Caco-2 (cell line): Measurements from ENCODE around the gene MRO. TPM values are rescaled to one million over a fixed set of nuclear protein-coding genes. Genes with fewer than 3 reads are reported as not detected.

Source experiments
- BruUV-seq: library from RNA; stranded (reverse); fragments of 400-500 nt; replicated peaks from 2 replicates; lab custom pipeline; 2021; lab: Mats Ljungman, UMichigan
- CTCF ChIA-PET: fragments of 300-600 bp; sonication (Branson Sonifier 250); formaldehyde crosslinking; loops from one replicate; lab custom pipeline; 2022; ENCODE audit warnings: antibody characterized with exemption; lab: Charles Lee
- POLR2A ChIA-PET: fragments of 300-600 bp; sonication (Branson Sonifier 250); formaldehyde crosslinking; loops from one replicate; lab custom pipeline; 2022; ENCODE audit warnings: antibody characterized with exemption; lab: Charles Lee
- DNase-seq, 2 experiments: peaks; one replicate each; pipeline versions ENCODE4 v3.0.0 to v3.0.0-alpha.2; 2020 to 2022
- H3K27me3 ChIP-seq: replicated peaks from 2 replicates; pipeline ENCODE4 v1.6.0; 2011; ENCODE audit warnings: low read length; ENCODE audit not compliant: control insufficient read depth, insufficient read depth
- H3K36me3 ChIP-seq: 2 replicates; pipeline ENCODE4 v1.5.1; 2011; ENCODE audit warnings: low read length; ENCODE audit not compliant: control insufficient read depth, insufficient read depth
- H3K4me1 ChIP-seq: fragments of 250-450 bp; sonication (Bioruptor Pico); 2 replicates; pipeline ENCODE4 v1.5.1; 2020; ENCODE audit warnings: mild to moderate bottlenecking
- H3K4me3 ChIP-seq: 2 replicates; pipeline ENCODE4 v1.5.1; 2011; ENCODE audit warnings: low read depth, mild to moderate bottlenecking, control low read depth, low read length
- H3K9me3 ChIP-seq: fragments of 250-450 bp; sonication (Bioruptor Pico); 2 replicates; pipeline ENCODE4 v1.5.1; 2020; ENCODE audit warnings: mild to moderate bottlenecking, moderate library complexity
- H3K27ac Mint-ChIP-seq: one replicate; pipeline ENCODE4 v1.8.0; 2022; ENCODE audit warnings: mixed read lengths; ENCODE audit not compliant: unreplicated experiment
- H3K27me3 Mint-ChIP-seq: one replicate; pipeline ENCODE4 v1.8.0; 2022; ENCODE audit warnings: mixed read lengths; ENCODE audit not compliant: insufficient read depth, unreplicated experiment
- H3K36me3 Mint-ChIP-seq: one replicate; pipeline ENCODE4 v1.8.0; 2022; ENCODE audit warnings: mild to moderate bottlenecking, mixed read lengths; ENCODE audit not compliant: insufficient read depth, unreplicated experiment
- H3K4me1 Mint-ChIP-seq: one replicate; pipeline ENCODE4 v1.8.0; 2022; ENCODE audit warnings: low read depth, mixed read lengths; ENCODE audit not compliant: unreplicated experiment
- H3K4me3 Mint-ChIP-seq: one replicate; pipeline ENCODE4 v1.8.0; 2022; ENCODE audit warnings: mild to moderate bottlenecking, moderate library complexity, mixed read lengths; ENCODE audit not compliant: unreplicated experiment
- H3K9me3 Mint-ChIP-seq: one replicate; pipeline ENCODE4 v1.8.0; 2022; ENCODE audit warnings: mixed read lengths; ENCODE audit not compliant: unreplicated experiment
- intact Hi-C: fragments of 100-400 bp; cut with micrococcal nuclease; formaldehyde crosslinking; loops from one replicate; pipeline ENCODE4 v1.10.0; 2022; ENCODE audit not compliant: unreplicated experiment
- total RNA-seq: library from RNA; stranded (reverse); gene quantifications from 2 replicates; pipeline ENCODE4 v1.2.3, GENCODE V29; 2022
- TF ChIP-seq, protein P1 (sequence below), 2 experiments: fragments of 200-600 bp in 1 of 2; IDR thresholded peaks; 1 replicate in 1 of 2; 2 replicates in 1 of 2; pipeline versions ENCODE4 v1.5.1 to v1.8.0; 2011 to 2022; ENCODE audit warnings: antibody characterized with exemption in 1 of 2, control low read depth in 1 of 2, inconsistent platforms in 1 of 2, low read depth in 1 of 2, low read length in 1 of 2, mild to moderate bottlenecking in 1 of 2, moderate library complexity in 1 of 2; ENCODE audit not compliant: insufficient read depth in 1 of 2, severe bottlenecking in 1 of 2, unreplicated experiment in 1 of 2

Gene MRO
- total RNA-seq, 1 experiment from 2014 or later: not detected

DNA sequence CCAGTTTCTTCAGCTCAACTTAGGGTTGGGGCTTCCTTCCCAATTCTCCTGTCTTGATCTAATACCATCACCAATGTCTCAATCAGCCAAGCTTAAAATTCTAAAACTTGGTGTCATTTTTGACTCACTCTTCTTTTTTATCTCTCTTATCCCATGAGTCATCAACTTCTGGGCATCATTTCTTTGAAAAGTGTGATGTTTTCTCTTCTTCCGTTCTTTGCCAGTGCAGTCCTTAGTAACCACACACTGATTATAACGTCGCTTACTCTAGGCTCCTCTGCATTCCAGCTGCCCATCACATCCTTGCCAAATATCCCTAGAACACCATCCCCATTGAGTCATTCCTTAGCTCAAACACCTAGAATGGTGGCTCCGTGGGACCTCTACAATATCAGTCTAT is 27.4 kb upstream of the MRO start:
- H3K9me3 Mint-ChIP-seq: peaks cover under 1% of the 10 kb centered on the region
- DNase-seq: no peak
- ChIA-PET POLR2A (no interaction called here), CTCF (no interaction called here)
- H3K4me1 Mint-ChIP-seq: no peaks in the 10 kb centered on the region
- Histone ChIP-seq H3K36me3 (no peaks in the 10 kb centered on the region), H3K4me3 (no peak overlapping the region), H3K4me1 (no peaks in the 10 kb centered on the region), H3K9me3 (no peaks in the 10 kb centered on the region), H3K27me3 (no peaks in the 10 kb centered on the region)
- no TSS peak for BruUV-seq
- TF ChIP-seq, protein P1, sequence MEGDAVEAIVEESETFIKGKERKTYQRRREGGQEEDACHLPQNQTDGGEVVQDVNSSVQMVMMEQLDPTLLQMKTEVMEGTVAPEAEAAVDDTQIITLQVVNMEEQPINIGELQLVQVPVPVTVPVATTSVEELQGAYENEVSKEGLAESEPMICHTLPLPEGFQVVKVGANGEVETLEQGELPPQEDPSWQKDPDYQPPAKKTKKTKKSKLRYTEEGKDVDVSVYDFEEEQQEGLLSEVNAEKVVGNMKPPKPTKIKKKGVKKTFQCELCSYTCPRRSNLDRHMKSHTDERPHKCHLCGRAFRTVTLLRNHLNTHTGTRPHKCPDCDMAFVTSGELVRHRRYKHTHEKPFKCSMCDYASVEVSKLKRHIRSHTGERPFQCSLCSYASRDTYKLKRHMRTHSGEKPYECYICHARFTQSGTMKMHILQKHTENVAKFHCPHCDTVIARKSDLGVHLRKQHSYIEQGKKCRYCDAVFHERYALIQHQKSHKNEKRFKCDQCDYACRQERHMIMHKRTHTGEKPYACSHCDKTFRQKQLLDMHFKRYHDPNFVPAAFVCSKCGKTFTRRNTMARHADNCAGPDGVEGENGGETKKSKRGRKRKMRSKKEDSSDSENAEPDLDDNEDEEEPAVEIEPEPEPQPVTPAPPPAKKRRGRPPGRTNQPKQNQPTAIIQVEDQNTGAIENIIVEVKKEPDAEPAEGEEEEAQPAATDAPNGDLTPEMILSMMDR (IDR thresholded peaks at IDR 0.05; ENCODE audit: insufficient read depth in 1 of 2, low read depth in 1 of 2, low read length in 1 of 2, severe bottlenecking in 1 of 2, unreplicated experiment in 1 of 2): no peak
- H3K27me3 Mint-ChIP-seq: no peaks in the 10 kb centered on the region
- no peak overlapping the region for H3K4me3 Mint-ChIP-seq
- H3K36me3 Mint-ChIP-seq: no peaks in the 10 kb centered on the region
- intact Hi-C loops: no loop called here
- H3K27ac Mint-ChIP-seq: no peak overlapping the region

DNA sequence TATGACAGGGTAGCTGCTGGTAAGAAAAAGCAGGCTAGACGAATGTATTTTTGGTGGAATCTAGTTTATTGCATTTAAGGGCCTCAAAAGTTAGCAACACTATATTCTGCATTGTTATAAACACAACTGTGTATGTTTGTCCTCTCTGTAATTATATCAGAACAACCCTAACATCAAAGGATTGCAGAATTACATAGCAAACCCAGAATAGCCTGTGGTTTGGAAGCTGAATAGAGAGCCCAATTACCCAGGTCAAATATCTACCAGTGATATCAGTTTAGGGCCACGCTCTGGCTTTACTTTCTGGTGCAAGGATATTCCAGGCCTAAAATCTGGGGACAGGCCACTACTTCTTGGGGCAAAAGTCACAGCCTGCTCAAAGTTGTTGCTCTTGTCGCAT is 25.1 kb upstream of the MRO start:
- H3K9me3 ChIP-seq: no peaks in the 10 kb centered on the region
- H3K4me1 ChIP-seq: no peaks in the 10 kb centered on the region
- intact Hi-C loops: no loop called here
- Mint-ChIP-seq H3K4me3 (no peak overlapping the region), H3K4me1 (peaks cover 6% of the 10 kb centered on the region), H3K27me3 (no peaks in the 10 kb centered on the region), H3K36me3 (no peaks in the 10 kb centered on the region), H3K27ac (no peak overlapping the region), H3K9me3 (no peaks in the 10 kb centered on the region)
- no peaks in the 10 kb centered on the region for H3K27me3 ChIP-seq
- no TSS peak for BruUV-seq
- no peaks in the 10 kb centered on the region for H3K36me3 ChIP-seq
- H3K4me3 ChIP-seq: no peak overlapping the region
- POLR2A ChIA-PET: no interaction called here
- CTCF ChIA-PET: no interaction called here
- DNase-seq: no peak
- TF ChIP-seq, protein P1 (IDR thresholded peaks at IDR 0.05; ENCODE audit: insufficient read depth in 1 of 2, low read depth in 1 of 2, low read length in 1 of 2, severe bottlenecking in 1 of 2, unreplicated experiment in 1 of 2): no peak

DNA sequence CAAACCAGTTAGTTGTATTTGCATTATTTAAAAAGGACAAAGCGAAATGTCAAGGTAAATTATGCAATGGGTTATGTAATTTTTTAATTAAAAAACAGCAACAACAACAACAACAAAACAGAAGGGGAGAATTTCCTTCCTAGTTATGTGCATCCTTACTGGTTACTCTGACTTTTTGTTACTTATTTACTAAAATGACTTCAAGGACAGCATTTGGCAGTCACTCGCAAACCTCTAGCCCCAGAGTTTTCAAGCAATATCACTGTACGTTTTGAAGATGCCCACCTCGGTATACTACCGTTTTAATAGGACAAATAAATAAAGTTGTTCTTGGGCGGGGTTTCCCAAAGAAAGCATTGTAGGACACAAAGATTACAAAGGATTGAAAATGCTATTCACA is 24.7 kb upstream of the MRO start:
- Mint-ChIP-seq H3K4me3 (no peak overlapping the region), H3K4me1 (peaks cover 6% of the 10 kb centered on the region), H3K36me3 (no peaks in the 10 kb centered on the region), H3K9me3 (no peaks in the 10 kb centered on the region), H3K27me3 (no peaks in the 10 kb centered on the region), H3K27ac (no peak overlapping the region)
- DNase-seq: no peak
- TF ChIP-seq, protein P1 (IDR thresholded peaks at IDR 0.05; ENCODE audit: insufficient read depth in 1 of 2, low read depth in 1 of 2, low read length in 1 of 2, severe bottlenecking in 1 of 2, unreplicated experiment in 1 of 2): no peak
- no TSS peak for BruUV-seq
- Histone ChIP-seq H3K27me3 (no peaks in the 10 kb centered on the region), H3K4me3 (no peak overlapping the region), H3K9me3 (no peaks in the 10 kb centered on the region), H3K4me1 (no peaks in the 10 kb centered on the region), H3K36me3 (no peaks in the 10 kb centered on the region)
- intact Hi-C loops: no loop called here
- ChIA-PET CTCF (no interaction called here), POLR2A (no interaction called here)
